WTC11 (cell line): Measurements from ENCODE around the gene RPN2. TPM values are rescaled to one million over a fixed set of nuclear protein-coding genes. Genes with fewer than 3 reads are reported as not detected.
"Not testable (repeated sequence)": the region's sequence is repeated elsewhere in the genome, so short reads cannot be mapped to it uniquely, and the experiment has no call there.

Experiments
- ATAC-seq: fragments of 200-7000 bp; cut with Tn5 transposase; 2 replicates; pipeline ENCODE4 v1.10.0; 2021; ENCODE audit warnings: mild to moderate bottlenecking, moderate library complexity
- CTCF ChIA-PET: fragments of 300-600 bp; sonication (Branson Sonifier 250); formaldehyde crosslinking; loops from one replicate; lab custom pipeline; 2021; ENCODE audit warnings: antibody characterized with exemption; lab: Charles Lee
- POLR2A ChIA-PET: fragments of 350-600 bp; sonication (Branson Sonifier 250); formaldehyde crosslinking; loops from one replicate; lab custom pipeline; 2021; ENCODE audit warnings: antibody characterized with exemption; lab: Charles Lee
- DNase-seq: peaks from one replicate; pipeline ENCODE4 v3.0.0; 2021; ENCODE audit warnings: low spot score
- H3K27ac Mint-ChIP-seq: 2 replicates; pipeline ENCODE4 v1.8.0; 2021; ENCODE audit warnings: mixed read lengths
- H3K27me3 Mint-ChIP-seq: 2 replicates; pipeline ENCODE4 v1.8.0; 2021; ENCODE audit warnings: low read depth, mild to moderate bottlenecking, moderate library complexity, mixed read lengths
- H3K36me3 Mint-ChIP-seq: 2 replicates; pipeline ENCODE4 v1.8.0; 2021; ENCODE audit warnings: mixed read lengths
- H3K4me1 Mint-ChIP-seq: 2 replicates; pipeline ENCODE4 v1.8.0; 2022; ENCODE audit warnings: mixed read lengths
- H3K4me3 Mint-ChIP-seq: 2 replicates; pipeline ENCODE4 v1.8.0; 2021; ENCODE audit warnings: mild to moderate bottlenecking, moderate library complexity, mixed read lengths
- H3K9me3 Mint-ChIP-seq: 2 replicates; pipeline ENCODE4 v1.8.0; 2021; ENCODE audit warnings: mixed read lengths
- CREB1 ChIP-seq: sonication (generic); formaldehyde crosslinking; IDR thresholded peaks from 2 replicates; pipeline ENCODE4 v1.8.0; 2023; ENCODE audit warnings: mild to moderate bottlenecking, missing genetic modification reagents
- ELF4 ChIP-seq: sonication (generic); formaldehyde crosslinking; IDR thresholded peaks from 2 replicates; pipeline ENCODE4 v1.8.1; 2022; ENCODE audit warnings: low read depth, mild to moderate bottlenecking, moderate library complexity, missing genetic modification reagents
- GABPB1 ChIP-seq: sonication (generic); formaldehyde crosslinking; IDR thresholded peaks from 2 replicates; pipeline ENCODE4 v1.8.1; 2023; ENCODE audit warnings: mild to moderate bottlenecking, missing genetic modification reagents
- HMGA2 ChIP-seq: fragments of 250-450 bp; sonication (Bioruptor Pico); IDR thresholded peaks from 2 replicates; pipeline ENCODE4 v1.4.0; 2021; ENCODE audit warnings: mild to moderate bottlenecking, moderate library complexity
- MYBL2 ChIP-seq: sonication (generic); formaldehyde crosslinking; IDR thresholded peaks from 2 replicates; pipeline ENCODE4 v1.8.1; 2023; ENCODE audit warnings: mild to moderate bottlenecking, moderate library complexity, missing genetic modification reagents
- NR3C1 ChIP-seq: sonication (generic); formaldehyde crosslinking; conservative IDR thresholded peaks from 2 replicates; pipeline ENCODE4 v1.8.1; 2023; ENCODE audit warnings: low read depth, mild to moderate bottlenecking, missing genetic modification reagents
- SMAD4 ChIP-seq: sonication (generic); formaldehyde crosslinking; IDR thresholded peaks from 2 replicates; pipeline ENCODE4 v1.8.0; 2022; ENCODE audit warnings: mild to moderate bottlenecking, missing genetic modification reagents
- SP1 ChIP-seq: sonication (generic); formaldehyde crosslinking; conservative IDR thresholded peaks from 2 replicates; pipeline ENCODE4 v1.8.1; 2022; ENCODE audit warnings: missing genetic modification reagents
- TCF7 ChIP-seq: sonication (generic); formaldehyde crosslinking; IDR thresholded peaks from 2 replicates; pipeline ENCODE4 v1.8.0; 2022; ENCODE audit warnings: mild to moderate bottlenecking, low read depth, missing genetic modification reagents, moderate library complexity
- TEAD1 ChIP-seq: sonication (generic); formaldehyde crosslinking; IDR thresholded peaks from 2 replicates; pipeline ENCODE4 v1.8.0; 2022; ENCODE audit warnings: mild to moderate bottlenecking, missing genetic modification reagents
- TP53 ChIP-seq: sonication (generic); formaldehyde crosslinking; IDR thresholded peaks from 2 replicates; pipeline ENCODE4 v1.8.1; 2023; ENCODE audit warnings: mild to moderate bottlenecking, missing genetic modification reagents
- ZNF121 ChIP-seq: sonication (generic); formaldehyde crosslinking; IDR thresholded peaks from 2 replicates; pipeline ENCODE4 v1.8.0; 2023; ENCODE audit warnings: missing genetic modification reagents
- ZNF219 ChIP-seq: sonication (generic); formaldehyde crosslinking; IDR thresholded peaks from 2 replicates; pipeline ENCODE4 v1.8.0; 2023; ENCODE audit warnings: missing genetic modification reagents, mild to moderate bottlenecking, borderline replicate concordance
- ZNF317 ChIP-seq: sonication (generic); formaldehyde crosslinking; IDR thresholded peaks from 2 replicates; pipeline ENCODE4 v1.8.1; 2023; ENCODE audit warnings: low read depth, mild to moderate bottlenecking, moderate library complexity, missing genetic modification reagents, borderline replicate concordance
- ZNF423 ChIP-seq: fragments of 250-450 bp; sonication (Bioruptor Pico); IDR thresholded peaks from 2 replicates; pipeline ENCODE4 v2.1.2; 2022; ENCODE audit warnings: mild to moderate bottlenecking, moderate library complexity
- total RNA-seq: library from RNA; stranded (reverse); gene quantifications from 3 replicates; pipeline ENCODE4 v1.2.3, GENCODE V29; 2021
- TF ChIP-seq, protein P1 (sequence below): fragments of 250-450 bp; sonication (Bioruptor Pico); IDR thresholded peaks from 2 replicates; pipeline ENCODE4 v1.9.0; 2021; ENCODE audit warnings: mild to moderate bottlenecking, borderline replicate concordance
- TF ChIP-seq, protein P2 (sequence below): fragments of 250-450 bp; sonication (Bioruptor Pico); conservative IDR thresholded peaks from 2 replicates; pipeline ENCODE4 v1.9.0; 2021; ENCODE audit warnings: mild to moderate bottlenecking
- TF ChIP-seq, protein P3 (sequence below): sonication (generic); formaldehyde crosslinking; IDR thresholded peaks from 2 replicates; pipeline ENCODE4 v1.8.0; 2022; ENCODE audit warnings: mild to moderate bottlenecking, missing genetic modification reagents

RPN2 gene
- total RNA-seq, 1 experiment from 2014 or later, result 205 TPM

- H3K4me1 Mint-ChIP-seq, result no peaks in the 10 kb centered on the region
- no peaks in the 10 kb centered on the region; the same call in 1 of the 2 replicates for H3K27me3 Mint-ChIP-seq
- no peak for TF ChIP-seq GABPB1 (CRISPR knock-in tag)
- TF ChIP-seq MYBL2 (CRISPR knock-in tag), result no peak
- no peak for TF ChIP-seq HMGA2 (CRISPR knock-in tag)
- no peak for TF ChIP-seq NR3C1 (CRISPR knock-in tag)
- TF ChIP-seq CREB1 (CRISPR knock-in tag), result no peak
- TF ChIP-seq, protein P1, sequence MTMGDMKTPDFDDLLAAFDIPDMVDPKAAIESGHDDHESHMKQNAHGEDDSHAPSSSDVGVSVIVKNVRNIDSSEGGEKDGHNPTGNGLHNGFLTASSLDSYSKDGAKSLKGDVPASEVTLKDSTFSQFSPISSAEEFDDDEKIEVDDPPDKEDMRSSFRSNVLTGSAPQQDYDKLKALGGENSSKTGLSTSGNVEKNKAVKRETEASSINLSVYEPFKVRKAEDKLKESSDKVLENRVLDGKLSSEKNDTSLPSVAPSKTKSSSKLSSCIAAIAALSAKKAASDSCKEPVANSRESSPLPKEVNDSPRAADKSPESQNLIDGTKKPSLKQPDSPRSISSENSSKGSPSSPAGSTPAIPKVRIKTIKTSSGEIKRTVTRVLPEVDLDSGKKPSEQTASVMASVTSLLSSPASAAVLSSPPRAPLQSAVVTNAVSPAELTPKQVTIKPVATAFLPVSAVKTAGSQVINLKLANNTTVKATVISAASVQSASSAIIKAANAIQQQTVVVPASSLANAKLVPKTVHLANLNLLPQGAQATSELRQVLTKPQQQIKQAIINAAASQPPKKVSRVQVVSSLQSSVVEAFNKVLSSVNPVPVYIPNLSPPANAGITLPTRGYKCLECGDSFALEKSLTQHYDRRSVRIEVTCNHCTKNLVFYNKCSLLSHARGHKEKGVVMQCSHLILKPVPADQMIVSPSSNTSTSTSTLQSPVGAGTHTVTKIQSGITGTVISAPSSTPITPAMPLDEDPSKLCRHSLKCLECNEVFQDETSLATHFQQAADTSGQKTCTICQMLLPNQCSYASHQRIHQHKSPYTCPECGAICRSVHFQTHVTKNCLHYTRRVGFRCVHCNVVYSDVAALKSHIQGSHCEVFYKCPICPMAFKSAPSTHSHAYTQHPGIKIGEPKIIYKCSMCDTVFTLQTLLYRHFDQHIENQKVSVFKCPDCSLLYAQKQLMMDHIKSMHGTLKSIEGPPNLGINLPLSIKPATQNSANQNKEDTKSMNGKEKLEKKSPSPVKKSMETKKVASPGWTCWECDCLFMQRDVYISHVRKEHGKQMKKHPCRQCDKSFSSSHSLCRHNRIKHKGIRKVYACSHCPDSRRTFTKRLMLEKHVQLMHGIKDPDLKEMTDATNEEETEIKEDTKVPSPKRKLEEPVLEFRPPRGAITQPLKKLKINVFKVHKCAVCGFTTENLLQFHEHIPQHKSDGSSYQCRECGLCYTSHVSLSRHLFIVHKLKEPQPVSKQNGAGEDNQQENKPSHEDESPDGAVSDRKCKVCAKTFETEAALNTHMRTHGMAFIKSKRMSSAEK (CRISPR knock-in tag), result no peak
- no peak for TF ChIP-seq ZNF121 (CRISPR knock-in tag)
- TF ChIP-seq ZNF423 (CRISPR knock-in tag), result no peak
- no peak for TF ChIP-seq ZNF317 (CRISPR knock-in tag)
- no peak for TF ChIP-seq ZNF219 (CRISPR knock-in tag)
- TF ChIP-seq ELF4 (CRISPR knock-in tag), result no peak
- no peak for TF ChIP-seq TCF7 (CRISPR knock-in tag)
- TF ChIP-seq, protein P2, sequence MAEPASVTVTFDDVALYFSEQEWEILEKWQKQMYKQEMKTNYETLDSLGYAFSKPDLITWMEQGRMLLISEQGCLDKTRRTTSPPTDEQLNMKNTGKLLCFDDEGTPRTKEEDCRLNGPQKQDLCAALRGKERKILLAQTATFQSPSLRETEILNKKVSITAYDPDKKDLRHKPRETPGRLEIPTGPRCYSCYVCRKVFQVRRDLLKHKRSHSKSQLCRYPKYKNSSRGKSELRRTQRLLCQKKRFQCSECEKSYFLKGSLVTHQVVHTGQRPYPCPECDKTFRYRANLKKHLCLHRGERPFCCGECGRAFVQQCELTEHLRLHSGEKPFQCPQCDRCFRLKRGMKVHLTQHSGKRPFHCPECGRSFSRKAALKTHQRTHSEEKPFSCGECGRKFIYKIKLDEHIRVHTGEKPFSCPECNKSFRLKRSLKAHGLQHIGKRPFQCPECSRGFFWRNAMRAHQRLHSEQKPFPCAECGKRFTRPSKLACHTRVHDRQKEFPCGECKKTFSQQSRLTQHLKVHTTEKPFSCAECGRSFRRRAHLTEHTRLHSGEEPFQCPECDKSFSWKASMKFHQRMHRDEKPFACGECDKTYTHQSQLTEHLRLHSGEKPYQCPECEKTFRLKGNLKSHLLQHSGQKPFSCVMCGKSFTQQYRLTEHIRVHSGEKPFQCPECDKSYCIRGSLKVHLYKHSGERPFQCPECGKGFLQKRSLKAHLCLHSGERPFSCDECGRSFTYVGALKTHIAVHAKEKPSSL (CRISPR knock-in tag), result no peak
- TF ChIP-seq SP1 (CRISPR knock-in tag), result no peak
- no peak for TF ChIP-seq TP53 (CRISPR knock-in tag)
- TF ChIP-seq, protein P3, sequence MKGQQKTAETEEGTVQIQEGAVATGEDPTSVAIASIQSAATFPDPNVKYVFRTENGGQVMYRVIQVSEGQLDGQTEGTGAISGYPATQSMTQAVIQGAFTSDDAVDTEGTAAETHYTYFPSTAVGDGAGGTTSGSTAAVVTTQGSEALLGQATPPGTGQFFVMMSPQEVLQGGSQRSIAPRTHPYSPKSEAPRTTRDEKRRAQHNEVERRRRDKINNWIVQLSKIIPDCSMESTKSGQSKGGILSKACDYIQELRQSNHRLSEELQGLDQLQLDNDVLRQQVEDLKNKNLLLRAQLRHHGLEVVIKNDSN (CRISPR knock-in tag), result no peak
- TF ChIP-seq SMAD4 (CRISPR knock-in tag), result no peak
- TF ChIP-seq TEAD1 (CRISPR knock-in tag), result no peak
- peaks cover 7% of the 10 kb centered on the region for H3K36me3 Mint-ChIP-seq
- CTCF ChIA-PET, result no interaction called here
- H3K27ac Mint-ChIP-seq, result no peak overlapping the region
- peaks cover 22% of the 10 kb centered on the region for H3K9me3 Mint-ChIP-seq
- POLR2A ChIA-PET, result no interaction called here
- H3K4me3 Mint-ChIP-seq, result no peak overlapping the region
- ATAC-seq, result no peak
- DNase-seq, result no peak
Measured at GRCh38 chr20:37147250-37147649, 31.9 kb upstream of the RPN2 start.

DNA sequence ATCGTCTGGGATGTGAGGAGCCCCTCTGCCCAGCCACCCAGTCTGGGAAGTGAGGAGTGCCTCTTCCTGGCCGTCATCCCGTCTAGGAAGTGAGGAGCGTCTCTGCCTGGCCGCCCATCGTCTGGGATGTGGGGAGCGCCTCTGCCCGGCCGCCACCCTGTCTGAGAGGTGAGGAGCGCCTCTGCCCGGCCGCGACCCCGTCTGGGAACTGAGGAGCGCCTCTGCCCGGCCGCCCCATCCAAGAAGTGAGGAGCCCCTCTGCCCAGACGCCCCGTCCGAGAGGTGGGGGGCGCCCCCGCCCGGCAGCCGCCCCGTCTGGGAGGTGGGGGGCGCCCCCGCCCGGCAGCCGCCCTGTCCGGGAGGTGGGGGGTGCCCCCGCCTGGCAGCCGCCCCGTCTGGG lies 28.3 kb upstream of the RPN2 start:
- ATAC-seq, CTCF ChIA-PET, DNase-seq, POLR2A ChIA-PET, H3K27ac Mint-ChIP-seq, H3K27me3 Mint-ChIP-seq, H3K36me3 Mint-ChIP-seq, H3K4me1 Mint-ChIP-seq, H3K4me3 Mint-ChIP-seq: not testable (repeated sequence)
- peaks cover 22% of the 10 kb centered on the region for H3K9me3 Mint-ChIP-seq
